ENCODE results near the gene EIF4G1.

DNA sequence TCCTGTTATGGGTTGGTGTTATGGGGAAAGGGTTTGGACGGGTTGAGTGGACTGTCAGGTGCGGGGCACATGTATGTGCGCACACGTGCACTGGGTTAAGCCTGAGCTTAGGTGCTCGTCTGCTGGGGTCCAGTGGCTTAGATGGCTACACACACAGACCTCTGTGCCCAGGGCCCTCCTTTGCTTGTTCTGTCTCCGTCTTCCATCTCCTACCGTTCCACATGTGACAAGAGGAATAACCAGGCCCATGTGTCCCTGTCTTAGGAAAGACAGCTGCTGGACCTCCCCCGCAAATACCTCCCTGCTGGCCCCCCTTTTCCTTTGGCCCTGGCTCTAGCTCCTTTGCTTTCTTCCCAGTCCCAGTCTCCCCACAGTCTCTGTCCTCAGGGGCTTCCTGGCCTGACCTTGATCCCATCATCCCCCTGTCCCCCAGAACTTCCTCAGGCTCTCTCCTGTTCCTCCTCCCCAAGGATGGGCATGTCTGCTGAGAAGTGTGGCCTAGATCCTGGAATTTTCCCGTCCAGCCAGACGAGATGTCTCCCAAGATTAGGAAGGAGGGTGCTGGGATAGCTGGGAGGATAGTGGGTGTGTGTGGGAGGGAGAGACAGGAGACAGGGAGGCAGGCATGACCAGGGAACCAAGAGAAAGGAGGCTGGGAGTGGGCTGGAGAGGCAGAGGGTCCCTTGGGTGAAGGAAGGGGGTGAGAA, 64.4 kb downstream of the EIF4G1 start:
- TF ChIP-seq, protein P1, sequence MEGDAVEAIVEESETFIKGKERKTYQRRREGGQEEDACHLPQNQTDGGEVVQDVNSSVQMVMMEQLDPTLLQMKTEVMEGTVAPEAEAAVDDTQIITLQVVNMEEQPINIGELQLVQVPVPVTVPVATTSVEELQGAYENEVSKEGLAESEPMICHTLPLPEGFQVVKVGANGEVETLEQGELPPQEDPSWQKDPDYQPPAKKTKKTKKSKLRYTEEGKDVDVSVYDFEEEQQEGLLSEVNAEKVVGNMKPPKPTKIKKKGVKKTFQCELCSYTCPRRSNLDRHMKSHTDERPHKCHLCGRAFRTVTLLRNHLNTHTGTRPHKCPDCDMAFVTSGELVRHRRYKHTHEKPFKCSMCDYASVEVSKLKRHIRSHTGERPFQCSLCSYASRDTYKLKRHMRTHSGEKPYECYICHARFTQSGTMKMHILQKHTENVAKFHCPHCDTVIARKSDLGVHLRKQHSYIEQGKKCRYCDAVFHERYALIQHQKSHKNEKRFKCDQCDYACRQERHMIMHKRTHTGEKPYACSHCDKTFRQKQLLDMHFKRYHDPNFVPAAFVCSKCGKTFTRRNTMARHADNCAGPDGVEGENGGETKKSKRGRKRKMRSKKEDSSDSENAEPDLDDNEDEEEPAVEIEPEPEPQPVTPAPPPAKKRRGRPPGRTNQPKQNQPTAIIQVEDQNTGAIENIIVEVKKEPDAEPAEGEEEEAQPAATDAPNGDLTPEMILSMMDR (IDR thresholded peaks at IDR 0.05) = no peak
- TF ChIP-seq POLR2AphosphoS5 (IDR thresholded peaks at IDR 0.05) = no peak
- no peak for TF ChIP-seq POLR2A (IDR thresholded peaks at IDR 0.05)
- no peak for TF ChIP-seq EP300 (IDR thresholded peaks at IDR 0.05)

Data from sigmoid colon (tissue), 4 donors.